GM18951 (cell line): Measurements from ENCODE around the gene KLHDC10.
"Not testable (repeated sequence)": the region's sequence is repeated elsewhere in the genome, so short reads cannot be mapped to it uniquely, and the experiment has no call there.

ENCODE experiments used
- POLR2A ChIP-seq: IDR thresholded peaks from 4 replicates; pipeline ENCODE4 v1.6.1; 2011; ENCODE audit warnings: mild to moderate bottlenecking; ENCODE audit not compliant: insufficient read length, insufficient read depth; ENCODE audit errors: extremely low read depth
- in situ Hi-C: fragments of 300-500 bp; cut with MboI; formaldehyde crosslinking; loops from one replicate; pipeline ENCODE4 v1.12.0; 2022; ENCODE audit warnings: low sequenced_read_pairs, mixed read lengths, inconsistent platforms; ENCODE audit not compliant: unreplicated experiment

KLHDC10 gene

GRCh38 chr7:130065500-130066152 lies 4.7 kb upstream of the KLHDC10 start:
- no peak for TF ChIP-seq POLR2A
- in situ Hi-C loops, result loop anchor here (25.0 kb wide), 1 partner anchor 697 kb away; no protein-coding TSS in a partner anchor

DNA sequence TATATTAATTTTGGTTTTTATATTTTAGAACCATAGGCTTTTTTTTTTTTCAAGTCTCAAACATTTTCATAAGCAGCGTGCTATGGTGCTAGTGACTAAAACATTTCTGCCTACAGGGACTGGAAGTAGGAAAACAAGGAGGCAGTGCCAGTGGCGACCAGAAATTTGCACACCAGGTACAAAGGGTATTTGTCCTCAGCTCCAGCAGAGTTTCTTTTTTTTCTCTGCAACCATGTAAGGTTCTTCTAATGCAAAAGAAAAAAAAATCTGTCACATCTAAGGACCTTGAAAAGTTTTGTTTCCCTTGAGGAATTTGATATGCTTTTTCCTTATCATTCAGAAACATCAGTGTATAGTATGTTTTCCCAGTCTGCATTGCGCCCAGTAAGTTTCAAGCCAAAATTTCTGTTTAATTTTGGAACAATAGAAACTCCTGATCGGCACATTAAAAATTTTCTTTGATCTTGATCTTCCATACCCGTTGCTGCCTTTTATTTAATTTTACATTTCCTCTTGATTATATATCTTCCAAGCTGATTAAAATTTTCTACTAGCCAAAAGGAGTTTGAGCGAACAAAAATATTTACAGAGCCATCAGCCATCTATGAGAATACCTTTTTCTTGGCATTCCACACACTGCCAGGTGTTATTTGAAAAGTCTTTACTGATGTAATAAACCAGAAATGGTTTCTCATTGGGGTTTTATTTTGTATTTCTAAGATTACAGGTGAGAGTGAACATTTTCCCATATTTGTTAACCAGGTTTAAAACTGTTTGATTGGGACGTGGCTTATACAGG lies 956 bp upstream of the KLHDC10 start:
- in situ Hi-C loops, result loop anchor here (25.0 kb wide), 1 partner anchor 693 kb away; no protein-coding TSS in a partner anchor
- TF ChIP-seq POLR2A, result no peak

- TF ChIP-seq POLR2A, result no peak
- in situ Hi-C loops, result loop anchor here (25.0 kb wide), 1 partner anchor 691 kb away; no protein-coding TSS in a partner anchor
Measured at GRCh38 chr7:130070861-130071622, 708 bp downstream of the KLHDC10 start.

DNA sequence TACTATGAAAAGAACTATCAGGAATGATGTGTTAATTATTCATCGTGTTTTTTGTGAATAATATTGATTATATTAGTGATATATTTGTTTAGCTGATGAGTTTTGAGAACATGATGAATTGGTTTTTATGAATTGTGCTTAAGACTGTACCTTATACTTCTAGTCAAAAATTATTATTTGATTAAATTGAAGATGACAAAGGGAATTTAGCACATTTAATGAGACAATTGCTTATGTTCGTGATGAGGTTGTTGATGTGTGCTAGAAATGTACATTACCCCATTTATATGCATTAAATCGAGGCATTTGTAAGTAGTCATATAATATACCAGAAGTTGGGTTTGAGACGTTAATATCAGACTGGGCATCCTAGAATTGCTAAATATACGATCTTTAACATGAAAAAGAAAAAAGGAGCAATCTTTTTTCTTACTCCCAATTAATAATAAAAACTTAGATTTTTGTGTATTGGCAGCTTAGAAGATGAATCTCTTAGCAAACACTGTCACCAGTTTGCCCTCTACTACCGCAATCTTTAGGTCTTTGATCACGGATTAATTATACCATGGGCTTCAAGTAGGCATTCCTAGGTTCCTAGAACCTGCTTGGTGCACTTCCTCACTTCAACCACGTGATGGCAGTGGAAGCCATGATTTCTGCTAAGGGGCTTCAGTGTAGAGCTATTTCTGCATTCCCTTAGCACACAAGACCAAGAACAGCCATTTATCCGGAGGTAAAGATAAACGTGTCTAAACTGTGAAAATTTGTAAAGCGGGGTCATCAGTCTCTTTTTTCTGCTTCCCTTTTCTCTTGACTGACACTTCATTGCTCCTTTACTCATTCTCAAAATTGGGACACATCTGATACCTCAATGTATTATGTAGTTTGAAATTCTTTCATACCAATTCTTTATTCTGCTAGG lies 1.6 kb downstream of the KLHDC10 start:
- in situ Hi-C loops, result loop anchor here (25.0 kb wide), 1 partner anchor 690 kb away; no protein-coding TSS in a partner anchor
- TF ChIP-seq POLR2A, result no peak

GRCh38 chr7:130079846-130080394 lies 9.6 kb downstream of the KLHDC10 start:
- in situ Hi-C loops, result no loop called here
- TF ChIP-seq POLR2A, result no peak

GRCh38 chr7:130083497-130083896 lies 13.2 kb downstream of the KLHDC10 start:
- in situ Hi-C loops, result not testable (repeated sequence)

DNA sequence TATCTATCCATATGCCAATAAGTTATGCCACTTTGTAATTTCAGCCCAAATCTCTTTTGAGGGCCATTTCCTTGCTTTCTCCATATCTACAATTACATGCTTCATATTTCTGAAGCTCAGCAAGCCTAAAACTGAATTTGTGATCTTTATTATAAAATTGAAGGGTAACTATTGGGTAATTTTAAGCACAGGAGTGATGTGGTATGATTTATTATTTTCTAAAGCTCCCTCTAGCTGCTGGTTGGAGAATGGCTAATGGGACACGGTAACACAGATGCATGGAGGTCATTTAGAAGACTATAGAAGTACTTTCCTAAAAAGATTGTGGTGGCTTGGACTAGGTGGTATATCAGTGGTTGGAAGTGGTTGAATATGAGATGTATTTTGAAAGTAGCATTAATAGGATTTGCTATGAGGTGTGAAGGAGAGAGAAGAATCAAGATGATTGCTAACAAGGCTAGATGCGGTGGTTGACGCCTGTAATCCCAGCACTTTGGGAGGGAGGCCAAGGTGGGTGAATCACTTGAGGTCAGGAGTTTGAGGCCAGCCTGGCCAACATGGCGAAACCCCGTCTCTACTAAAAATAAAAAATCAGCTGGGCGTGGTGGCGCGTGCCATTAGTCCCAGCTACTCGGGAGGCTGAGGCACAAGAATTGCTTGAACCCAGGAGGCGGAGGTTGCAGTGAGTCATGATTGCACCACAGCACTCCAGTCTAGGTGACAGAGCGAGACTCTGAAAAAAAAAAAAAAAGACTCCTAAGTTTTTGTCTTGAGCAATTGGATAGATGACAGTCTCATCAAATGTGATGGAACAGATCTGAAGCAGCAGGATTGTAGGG lies 13.9 kb downstream of the KLHDC10 start:
- TF ChIP-seq POLR2A, result no peak
- in situ Hi-C loops, result no loop called here

DNA sequence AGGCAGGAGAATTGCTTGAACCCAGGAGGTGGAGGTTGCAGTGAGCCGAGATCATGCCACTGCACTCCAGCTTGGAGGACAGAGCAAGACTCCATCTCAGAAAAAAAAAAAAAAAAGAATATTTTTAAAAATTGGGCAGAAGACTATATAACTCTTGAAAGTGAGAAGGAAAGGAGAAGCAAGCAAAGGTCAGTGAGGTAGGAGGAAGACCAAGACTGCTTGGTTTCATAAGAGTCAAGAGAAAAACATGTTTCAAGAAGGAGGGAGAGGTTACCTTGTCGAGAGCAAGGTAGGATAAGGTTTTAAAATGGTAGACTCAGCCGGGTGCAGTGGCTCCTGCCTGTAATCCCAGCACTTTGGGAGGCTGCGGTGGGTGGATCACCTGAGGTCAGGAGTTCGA lies 14.9 kb downstream of the KLHDC10 start:
- in situ Hi-C loops, result not testable (repeated sequence)

DNA sequence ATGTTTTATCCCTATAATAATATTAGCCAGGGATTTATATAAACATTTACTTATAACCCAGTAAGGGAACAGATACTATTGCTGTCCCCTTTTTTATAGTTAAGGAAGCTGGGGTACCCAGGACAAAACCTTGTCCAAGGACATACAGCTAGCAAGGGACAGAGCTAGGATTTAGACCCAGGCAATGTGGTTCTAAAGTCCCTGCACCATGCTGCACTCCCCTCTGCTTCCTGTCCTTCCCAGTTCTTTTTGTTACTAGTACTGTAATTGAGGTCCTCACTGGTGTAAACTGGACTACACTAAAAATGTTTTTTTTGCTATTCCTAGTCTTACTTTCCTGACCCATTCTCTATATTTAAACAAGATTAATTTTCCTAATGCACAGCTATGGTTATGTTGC lies 16.6 kb downstream of the KLHDC10 start:
- in situ Hi-C loops, result no loop called here
- no peak for TF ChIP-seq POLR2A

GRCh38 chr7:130087364-130087763 lies 17.0 kb downstream of the KLHDC10 start:
- TF ChIP-seq POLR2A, result no peak
- in situ Hi-C loops, result no loop called here

DNA sequence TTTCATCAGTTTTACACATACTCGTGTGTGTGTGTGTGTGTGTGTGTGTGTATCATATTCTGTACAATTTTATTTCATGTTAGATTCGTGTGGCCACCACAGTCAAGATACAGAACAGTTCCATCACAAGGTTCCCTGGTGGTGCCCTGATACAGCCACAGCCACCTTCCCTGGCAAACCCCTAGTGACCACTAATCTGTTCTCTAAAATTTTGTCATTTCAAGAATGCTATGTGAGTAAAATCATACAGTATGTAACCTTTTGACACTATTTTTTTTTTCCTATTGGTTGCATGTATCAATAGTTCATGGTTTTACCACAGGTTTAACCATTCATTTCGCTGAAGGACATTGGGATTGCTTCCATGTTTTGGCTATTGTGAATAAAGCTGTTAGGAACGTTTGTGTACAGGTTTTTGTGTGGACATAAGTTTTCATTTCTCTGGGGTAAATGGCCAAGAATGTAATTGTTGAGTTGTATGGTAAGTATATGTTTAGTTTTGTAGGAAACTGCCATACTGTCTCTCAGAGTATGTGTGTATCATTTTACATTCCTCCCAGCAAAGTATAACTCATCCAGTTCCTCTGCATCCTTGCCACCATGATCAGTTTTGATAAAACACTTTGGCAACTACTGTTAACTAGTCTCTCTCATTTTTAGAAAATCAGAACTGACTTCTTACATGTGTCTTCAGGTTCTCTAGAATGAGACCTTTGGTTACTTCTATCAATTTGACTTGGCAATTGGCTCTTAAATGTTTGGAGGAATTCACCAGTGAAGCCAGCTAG lies 20.6 kb downstream of the KLHDC10 start:
- in situ Hi-C loops, result no loop called here
- TF ChIP-seq POLR2A, result no peak
